ENCODE measurements around the gene COPB1. TPM values are rescaled to one million over a fixed set of nuclear protein-coding genes. Genes with fewer than 3 reads are reported as not detected.

Gene COPB1
- total RNA-seq, 4 donors from 2014 or later, result 71.0 to 88.5 (median 84.0) TPM

DNA sequence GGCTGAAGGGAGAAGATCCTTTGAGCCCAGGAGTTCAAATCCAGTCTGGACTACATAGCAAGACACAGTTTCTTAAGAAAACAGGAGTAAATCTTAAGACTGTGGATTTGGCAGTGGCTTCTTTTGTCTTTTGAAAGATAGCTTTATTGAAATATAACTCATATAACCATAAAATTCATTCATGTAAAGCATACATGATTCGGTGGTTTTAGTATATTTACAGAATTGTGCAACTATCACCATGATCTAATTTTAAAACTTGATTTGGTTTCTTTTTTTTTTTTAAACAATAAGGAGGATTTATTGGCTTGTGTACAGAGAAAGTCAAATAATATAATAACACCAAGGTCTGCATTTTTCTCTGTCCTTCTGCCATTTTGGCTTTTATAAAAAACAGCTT is 43.6 kb upstream of the COPB1 start:
- no peak for TF ChIP-seq POLR2A (IDR thresholded peaks at IDR 0.05)
- TF ChIP-seq, protein P1, sequence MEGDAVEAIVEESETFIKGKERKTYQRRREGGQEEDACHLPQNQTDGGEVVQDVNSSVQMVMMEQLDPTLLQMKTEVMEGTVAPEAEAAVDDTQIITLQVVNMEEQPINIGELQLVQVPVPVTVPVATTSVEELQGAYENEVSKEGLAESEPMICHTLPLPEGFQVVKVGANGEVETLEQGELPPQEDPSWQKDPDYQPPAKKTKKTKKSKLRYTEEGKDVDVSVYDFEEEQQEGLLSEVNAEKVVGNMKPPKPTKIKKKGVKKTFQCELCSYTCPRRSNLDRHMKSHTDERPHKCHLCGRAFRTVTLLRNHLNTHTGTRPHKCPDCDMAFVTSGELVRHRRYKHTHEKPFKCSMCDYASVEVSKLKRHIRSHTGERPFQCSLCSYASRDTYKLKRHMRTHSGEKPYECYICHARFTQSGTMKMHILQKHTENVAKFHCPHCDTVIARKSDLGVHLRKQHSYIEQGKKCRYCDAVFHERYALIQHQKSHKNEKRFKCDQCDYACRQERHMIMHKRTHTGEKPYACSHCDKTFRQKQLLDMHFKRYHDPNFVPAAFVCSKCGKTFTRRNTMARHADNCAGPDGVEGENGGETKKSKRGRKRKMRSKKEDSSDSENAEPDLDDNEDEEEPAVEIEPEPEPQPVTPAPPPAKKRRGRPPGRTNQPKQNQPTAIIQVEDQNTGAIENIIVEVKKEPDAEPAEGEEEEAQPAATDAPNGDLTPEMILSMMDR (IDR thresholded peaks at IDR 0.05), result no peak
- no peak for TF ChIP-seq EP300 (IDR thresholded peaks at IDR 0.05)
- Histone ChIP-seq H3K36me3 (no peaks in the 10 kb centered on the region), H3K27me3 (no peaks in the 10 kb centered on the region), H3K4me1 (peaks cover 0 to 9% (median 2%) of the 10 kb centered on the region in 4 donors), H3K27ac (no peak overlapping the region), H3K9me3 (no peaks in the 10 kb centered on the region), H3K4me3 (no peak overlapping the region)
- WGBS, 2 donors, result 75 to 95% methylated on average over 1 of the region's 1 CpG
- no peak for DNase-seq (ENCODE audit: low spot score in 2 of 2)

DNA sequence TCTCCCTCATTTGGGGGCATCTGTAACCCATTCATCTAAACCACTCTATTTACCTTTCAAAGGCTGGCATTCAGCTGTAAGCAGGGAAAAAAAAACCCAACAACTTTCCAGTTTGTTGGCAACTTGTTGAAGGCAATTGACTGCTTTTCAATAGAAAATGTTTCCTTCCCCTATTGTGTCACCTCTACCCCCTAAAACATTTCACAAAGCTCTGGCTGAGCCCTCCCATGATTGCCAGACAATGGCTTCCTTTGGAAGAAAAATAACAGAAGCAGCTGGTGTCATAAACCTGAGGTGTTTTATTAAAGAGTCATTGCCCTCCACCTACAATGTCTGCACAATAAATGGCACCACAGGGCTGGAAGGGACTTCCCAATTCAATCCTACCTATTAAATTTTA is 42.7 kb upstream of the COPB1 start:
- Histone ChIP-seq H3K4me3 (no peak overlapping the region), H3K27me3 (no peaks in the 10 kb centered on the region), H3K4me1 (peaks cover 0 to 9% (median 2%) of the 10 kb centered on the region in 4 donors), H3K36me3 (no peaks in the 10 kb centered on the region), H3K27ac (no peak overlapping the region), H3K9me3 (no peaks in the 10 kb centered on the region)
- TF ChIP-seq POLR2A (IDR thresholded peaks at IDR 0.05) (no peak), EP300 (IDR thresholded peaks at IDR 0.05) (no peak)
- TF ChIP-seq, protein P1 (IDR thresholded peaks at IDR 0.05), result no peak
- no peak for DNase-seq (ENCODE audit: low spot score in 2 of 2)

DNA sequence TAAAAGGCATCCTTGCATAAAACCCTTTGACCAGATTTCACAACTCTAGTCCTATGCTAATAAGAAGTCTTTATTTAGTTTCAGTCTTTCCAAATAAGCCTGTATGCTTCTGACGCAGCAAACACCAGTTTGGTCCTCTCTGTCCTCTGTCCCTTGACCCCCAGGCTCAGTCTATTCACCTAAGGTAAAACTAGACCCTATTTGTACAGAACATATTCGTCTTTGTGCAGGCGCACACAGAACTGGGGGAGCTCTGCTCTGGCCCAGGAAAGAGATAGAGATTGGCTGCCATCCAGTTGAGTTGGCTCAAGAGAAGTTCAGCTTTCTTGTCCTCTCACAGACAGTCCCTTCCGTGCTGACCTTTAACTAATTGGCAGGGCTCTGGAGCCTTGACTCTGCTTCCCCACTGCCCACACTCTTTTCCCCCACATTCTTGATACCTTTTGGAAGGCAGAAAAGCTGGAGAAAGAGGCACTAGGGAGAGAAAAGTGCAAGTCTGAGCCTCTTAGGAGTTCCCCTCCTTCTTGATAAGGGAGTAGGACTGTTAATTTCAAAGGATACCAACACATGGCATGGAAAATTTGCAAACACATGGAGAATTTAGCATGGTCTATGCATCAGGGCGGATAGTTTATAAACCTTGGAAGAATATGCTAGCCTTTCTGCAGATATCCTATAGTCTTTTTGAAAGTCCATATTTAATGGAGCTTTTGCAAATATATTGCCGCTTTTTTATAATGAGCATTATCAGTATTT is 41.8 kb upstream of the COPB1 start:
- Histone ChIP-seq H3K9me3 (no peaks in the 10 kb centered on the region), H3K4me3 (no peak overlapping the region), H3K36me3 (no peaks in the 10 kb centered on the region), H3K4me1 (peaks cover 0 to 15% (median 2%) of the 10 kb centered on the region in 4 donors), H3K27ac (peak overlapping the region in 3 of 4 donors; percentile 27 to 60 (median 38)), H3K27me3 (no peaks in the 10 kb centered on the region)
- WGBS, 2 donors, result 37 to 41% methylated on average over 6 of the region's 6 CpGs
- DNase-seq (ENCODE audit: low spot score in 2 of 2), result no peak
- TF ChIP-seq, protein P1 (IDR thresholded peaks at IDR 0.05), result no peak
- TF ChIP-seq POLR2A (IDR thresholded peaks at IDR 0.05) (no peak), EP300 (IDR thresholded peaks at IDR 0.05) (peak in 1 of 2 donors; percentile 20)

DNA sequence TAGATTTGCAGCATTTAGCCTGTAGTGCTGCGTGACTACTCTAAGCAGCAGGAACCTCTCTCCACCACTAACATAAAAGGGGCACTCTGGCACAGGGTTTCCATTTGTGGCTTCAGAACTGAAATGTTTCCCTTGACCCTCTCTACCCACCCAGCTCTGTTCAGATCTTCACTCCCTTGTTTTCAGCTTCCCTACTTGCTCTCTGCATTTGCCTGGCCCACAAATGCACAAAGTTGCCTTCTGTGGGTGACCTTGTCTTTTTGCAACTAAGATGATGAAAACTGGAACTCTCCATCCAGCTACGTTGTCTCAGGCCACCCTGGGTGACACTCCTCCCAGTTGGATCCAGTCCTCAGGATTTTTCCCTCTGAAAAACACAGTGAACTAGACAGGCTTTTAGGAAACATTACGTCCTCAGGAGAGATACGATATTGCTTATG is 40.4 kb upstream of the COPB1 start:
- no peaks in the 10 kb centered on the region for H3K27me3 ChIP-seq
- DNase-seq (ENCODE audit: low spot score in 2 of 2), result no peak
- no peaks in the 10 kb centered on the region for H3K36me3 ChIP-seq
- 69 to 70% methylated on average over 4 of the region's 4 CpGs for WGBS, 2 donors
- H3K4me3 ChIP-seq, result no peak overlapping the region
- no peaks in the 10 kb centered on the region for H3K9me3 ChIP-seq
- H3K4me1 ChIP-seq, result peaks cover 0 to 15% (median 2%) of the 10 kb centered on the region in 4 donors
- TF ChIP-seq POLR2A (IDR thresholded peaks at IDR 0.05), result no peak
- TF ChIP-seq, protein P1 (IDR thresholded peaks at IDR 0.05), result no peak
- no peak overlapping the region for H3K27ac ChIP-seq

DNA sequence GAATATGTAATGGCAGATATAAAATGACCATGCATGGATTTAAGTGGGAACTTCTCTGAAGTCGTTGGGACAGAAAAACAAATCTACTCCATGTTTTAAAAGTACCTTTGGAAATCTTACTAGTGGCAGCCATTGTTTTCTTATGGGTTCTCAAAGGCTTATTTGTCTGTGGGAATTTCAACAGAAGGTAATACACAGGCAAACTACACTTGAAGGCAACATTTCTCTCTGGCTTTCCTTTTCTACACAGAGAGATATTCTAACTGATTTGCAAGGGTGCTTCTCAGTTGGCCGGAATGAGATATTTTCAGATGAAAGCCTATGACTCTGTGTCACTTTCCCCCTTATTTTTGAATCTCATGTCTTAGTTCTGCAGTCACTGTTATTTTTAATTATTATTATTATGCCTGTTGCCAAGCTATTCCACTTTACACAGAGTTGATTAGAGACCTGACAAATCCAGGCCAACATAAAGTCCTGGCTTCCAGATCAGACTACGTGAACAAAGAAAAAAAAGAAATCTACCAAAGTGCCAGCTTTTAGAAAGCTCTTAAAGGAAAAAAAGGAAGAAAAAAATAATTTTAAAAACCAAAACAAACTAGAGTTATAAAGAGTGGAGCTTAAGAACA is 39.4 kb upstream of the COPB1 start:
- WGBS, 2 donors, result 72% methylated on average over 3 of the region's 3 CpGs
- TF ChIP-seq, protein P1 (IDR thresholded peaks at IDR 0.05), result no peak
- TF ChIP-seq POLR2A (IDR thresholded peaks at IDR 0.05) (no peak), EP300 (IDR thresholded peaks at IDR 0.05) (no peak)
- no peaks in the 10 kb centered on the region for H3K36me3 ChIP-seq
- H3K27me3 ChIP-seq, result no peaks in the 10 kb centered on the region
- peaks cover 0 to 15% (median 2%) of the 10 kb centered on the region in 4 donors for H3K4me1 ChIP-seq
- no peaks in the 10 kb centered on the region for H3K9me3 ChIP-seq
- H3K4me3 ChIP-seq, result no peak overlapping the region
- H3K27ac ChIP-seq, result no peak overlapping the region
- DNase-seq (ENCODE audit: low spot score in 2 of 2), result no peak
